HUES6 (cell line): ENCODE measurements around the gene PRR5L.

Source experiments
- H3K27ac ChIP-seq: 2 replicates; pipeline ENCODE4 v1.7.0; 2013; ENCODE audit warnings: low read depth, mild to moderate bottlenecking, low read length, inconsistent platforms
- H3K27me3 ChIP-seq: 2 replicates; pipeline ENCODE4 v1.6.1; 2013; ENCODE audit warnings: low read length; ENCODE audit not compliant: control insufficient read depth, insufficient read depth
- H3K36me3 ChIP-seq: 2 replicates; pipeline ENCODE4 v1.6.1; 2013; ENCODE audit warnings: low read length; ENCODE audit not compliant: control insufficient read depth, insufficient read depth
- H3K4me1 ChIP-seq: 2 replicates; pipeline ENCODE4 v1.6.1; 2013; ENCODE audit warnings: low read length; ENCODE audit not compliant: control insufficient read depth, insufficient read depth
- H3K4me3 ChIP-seq: 2 replicates; pipeline ENCODE4 v1.5.1; 2013; ENCODE audit warnings: low read depth, low read length
- H3K9ac ChIP-seq: one replicate; pipeline ENCODE4 v1.6.1; 2013; ENCODE audit warnings: mild to moderate bottlenecking, low read length
- H3K9me3 ChIP-seq: 2 replicates; pipeline ENCODE4 v1.6.1; 2013; ENCODE audit warnings: low read depth, low read length; ENCODE audit not compliant: control insufficient read depth, insufficient read depth

Gene PRR5L, protein sequence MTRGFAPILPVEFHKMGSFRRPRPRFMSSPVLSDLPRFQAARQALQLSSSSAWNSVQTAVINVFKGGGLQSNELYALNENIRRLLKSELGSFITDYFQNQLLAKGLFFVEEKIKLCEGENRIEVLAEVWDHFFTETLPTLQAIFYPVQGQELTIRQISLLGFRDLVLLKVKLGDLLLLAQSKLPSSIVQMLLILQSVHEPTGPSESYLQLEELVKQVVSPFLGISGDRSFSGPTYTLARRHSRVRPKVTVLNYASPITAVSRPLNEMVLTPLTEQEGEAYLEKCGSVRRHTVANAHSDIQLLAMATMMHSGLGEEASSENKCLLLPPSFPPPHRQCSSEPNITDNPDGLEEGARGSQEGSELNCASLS

DNA sequence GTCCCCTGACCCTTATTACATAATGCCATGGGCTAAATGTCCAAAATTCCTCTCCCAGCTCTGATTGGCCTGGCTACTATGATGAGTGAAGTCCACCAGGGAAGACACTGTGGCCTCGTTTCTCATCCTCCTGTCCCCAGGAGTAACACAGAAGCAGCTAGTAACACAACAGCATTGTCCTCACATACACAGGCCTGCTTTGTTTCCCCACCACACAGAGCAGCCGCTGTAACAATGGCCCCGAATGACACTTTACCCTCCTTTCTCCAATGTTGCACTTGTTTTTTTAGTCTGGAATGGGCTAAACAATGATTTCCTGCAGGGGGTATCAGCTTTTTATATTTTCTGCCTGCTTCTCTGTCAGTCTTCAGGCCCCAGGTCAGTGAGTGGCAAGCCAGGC lies at the start of gene PRR5L:
TSS of gene PRR5L (plus strand) at position 363 of the 400 bp plus-strand sequence. CDS start 104,834 bp downstream, outside the sequence.
- peaks cover 2% of the 10 kb centered on the region for H3K27me3 ChIP-seq
- H3K9ac ChIP-seq = no peak within 1 kb of the TSS
- no peaks in the 10 kb centered on the region for H3K9me3 ChIP-seq
- no peak within 1 kb of the TSS for H3K27ac ChIP-seq
- H3K4me1 ChIP-seq = no peaks in the 10 kb centered on the region
- no peaks in the 10 kb centered on the region for H3K36me3 ChIP-seq
- no peak within 1 kb of the TSS for H3K4me3 ChIP-seq

DNA sequence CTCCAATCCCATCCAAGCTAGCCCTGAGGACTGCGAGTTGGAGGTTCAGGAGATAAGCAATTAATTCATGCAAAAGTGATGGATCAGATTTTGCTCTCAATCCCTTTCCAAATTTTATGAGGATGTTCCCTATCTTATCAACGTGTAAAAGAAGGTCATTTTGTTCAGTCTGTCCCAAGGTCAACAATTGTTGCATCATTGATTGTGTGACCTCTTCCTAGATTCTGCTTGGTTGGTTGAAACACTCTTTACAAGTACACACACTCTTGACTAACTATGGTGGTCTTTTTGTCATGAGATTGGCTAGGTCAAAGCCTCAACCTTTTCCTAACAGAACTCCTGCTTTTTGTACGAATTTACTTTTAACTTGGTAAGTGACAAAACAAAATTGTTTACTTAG lies 48.6 kb upstream of the PRR5L start:
- Histone ChIP-seq H3K9me3 (peaks cover 5% of the 10 kb centered on the region; the same call in 1 of the 2 replicates), H3K27ac (no peak overlapping the region), H3K9ac (no peak overlapping the region), H3K36me3 (no peaks in the 10 kb centered on the region), H3K4me3 (no peak overlapping the region), H3K27me3 (no peaks in the 10 kb centered on the region), H3K4me1 (no peaks in the 10 kb centered on the region)

DNA sequence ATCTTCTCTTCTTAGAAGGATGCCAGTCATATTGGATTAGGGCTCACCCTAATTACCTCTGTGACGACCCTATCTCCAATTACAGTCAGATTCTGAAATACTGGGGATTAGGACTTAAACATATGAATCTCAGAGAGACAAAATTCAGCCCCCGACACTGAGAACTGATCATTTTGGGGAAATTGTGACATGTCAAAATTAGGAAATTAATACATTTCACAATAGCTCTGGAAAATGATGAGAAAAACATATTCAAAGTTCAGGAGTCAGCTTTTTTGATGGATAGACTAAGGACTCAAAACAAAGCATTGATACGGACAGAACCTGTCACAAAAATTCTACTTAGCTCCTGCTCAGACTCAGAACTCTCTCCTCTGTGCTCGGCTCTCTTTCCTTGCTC lies 47.7 kb upstream of the PRR5L start:
- Histone ChIP-seq H3K9ac (no peak overlapping the region), H3K4me1 (no peaks in the 10 kb centered on the region), H3K27me3 (no peaks in the 10 kb centered on the region), H3K36me3 (no peaks in the 10 kb centered on the region), H3K4me3 (no peak overlapping the region), H3K9me3 (peaks cover 5% of the 10 kb centered on the region; the same call in 1 of the 2 replicates), H3K27ac (no peak overlapping the region)

DNA sequence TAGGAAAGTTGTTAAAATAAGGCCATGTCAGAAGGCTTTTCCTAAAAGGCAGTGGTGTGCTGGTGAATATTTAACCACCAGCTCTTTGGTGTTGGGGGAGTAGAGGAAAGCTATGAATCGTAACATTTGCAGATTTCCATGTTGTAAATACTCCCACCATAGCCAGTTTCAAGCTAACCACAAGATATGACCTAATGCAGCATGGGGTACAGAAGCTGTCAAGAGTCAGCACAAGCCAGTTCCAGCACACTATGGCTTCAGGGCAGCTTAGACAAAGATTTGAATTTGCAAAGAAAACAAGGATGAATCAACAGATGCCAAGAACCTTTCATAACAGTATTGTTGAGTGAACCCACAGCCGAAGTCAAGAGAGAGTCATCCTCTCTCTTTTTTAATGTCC lies 46.8 kb upstream of the PRR5L start:
- Histone ChIP-seq H3K27ac (no peak overlapping the region), H3K4me1 (no peaks in the 10 kb centered on the region), H3K27me3 (no peaks in the 10 kb centered on the region), H3K9ac (no peak overlapping the region), H3K9me3 (peaks cover 5% of the 10 kb centered on the region; the same call in 1 of the 2 replicates), H3K36me3 (no peaks in the 10 kb centered on the region), H3K4me3 (no peak overlapping the region)

DNA sequence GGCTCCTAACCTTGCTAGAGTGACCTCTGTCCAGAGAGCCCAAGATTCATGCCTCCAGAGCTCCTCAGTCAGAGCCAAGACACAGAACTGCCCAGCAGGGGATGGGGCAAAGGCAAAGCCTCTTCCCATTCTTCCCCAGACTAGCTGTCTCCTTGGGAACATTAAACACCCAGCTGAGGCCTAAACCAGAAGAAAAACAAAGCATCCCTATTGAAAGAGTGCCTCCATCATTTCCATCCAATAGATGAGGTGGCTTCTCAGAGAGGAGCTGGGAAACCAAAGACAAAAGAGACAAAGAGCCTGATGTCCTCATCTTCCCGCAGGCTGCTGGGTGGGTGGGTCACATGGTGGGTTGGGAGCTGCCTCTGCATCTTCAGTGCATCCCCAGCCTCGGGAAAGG lies 44.3 kb upstream of the PRR5L start:
- H3K27me3 ChIP-seq = no peaks in the 10 kb centered on the region
- H3K4me3 ChIP-seq = no peak overlapping the region
- H3K36me3 ChIP-seq = no peaks in the 10 kb centered on the region
- H3K9ac ChIP-seq = no peak overlapping the region
- no peak overlapping the region for H3K27ac ChIP-seq
- peaks cover 11% of the 10 kb centered on the region for H3K9me3 ChIP-seq
- H3K4me1 ChIP-seq = no peaks in the 10 kb centered on the region

DNA sequence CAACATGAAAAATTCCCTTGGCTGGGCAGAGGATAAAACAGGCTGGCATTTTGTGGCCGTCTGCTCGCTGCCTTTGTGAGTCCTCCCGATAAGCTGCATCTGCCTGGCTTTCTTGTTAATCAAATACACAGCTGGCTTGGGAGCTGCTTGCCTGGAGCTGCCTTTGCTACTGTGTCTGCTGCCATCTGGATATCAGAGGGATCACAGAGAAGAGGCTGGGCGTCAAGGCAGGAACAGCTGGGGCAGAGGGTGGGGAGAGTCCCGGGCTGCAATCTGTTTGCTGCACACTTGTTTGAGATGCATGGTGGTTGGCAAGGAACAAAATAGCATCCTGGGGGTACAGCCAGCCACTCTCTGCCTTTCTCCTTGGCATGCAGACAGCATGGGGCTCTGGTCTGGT lies 42.9 kb upstream of the PRR5L start:
- Histone ChIP-seq H3K4me3 (no peak overlapping the region), H3K27me3 (no peaks in the 10 kb centered on the region), H3K4me1 (no peaks in the 10 kb centered on the region), H3K9me3 (peaks cover 11% of the 10 kb centered on the region), H3K27ac (no peak overlapping the region), H3K36me3 (no peaks in the 10 kb centered on the region), H3K9ac (no peak overlapping the region)

DNA sequence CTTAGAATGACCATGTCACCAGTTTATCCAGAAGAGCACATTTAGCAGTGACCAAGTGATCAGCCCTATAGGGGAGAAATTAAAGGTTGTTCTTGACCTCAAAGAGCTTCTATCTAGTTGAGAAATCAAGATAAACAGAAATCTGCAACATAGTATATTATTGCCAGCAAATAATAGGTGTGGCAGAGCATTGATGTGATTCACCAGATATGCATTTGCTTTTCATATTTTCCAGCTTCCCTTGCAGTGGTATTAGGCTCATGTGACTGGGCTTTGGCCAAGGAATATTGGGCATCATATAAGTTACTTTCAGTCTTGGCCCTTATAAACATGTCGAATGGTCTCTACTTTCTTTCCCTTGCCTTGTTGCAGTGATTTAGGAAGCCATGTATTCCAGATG lies 41.4 kb upstream of the PRR5L start:
- Histone ChIP-seq H3K9me3 (peaks cover 11% of the 10 kb centered on the region), H3K4me1 (0 out of 2 replicates have a peak, but pooled peaks cover 3% of the 10 kb centered on the region), H3K27me3 (no peaks in the 10 kb centered on the region), H3K4me3 (no peak overlapping the region), H3K27ac (no peak overlapping the region), H3K9ac (no peak overlapping the region), H3K36me3 (no peaks in the 10 kb centered on the region)

DNA sequence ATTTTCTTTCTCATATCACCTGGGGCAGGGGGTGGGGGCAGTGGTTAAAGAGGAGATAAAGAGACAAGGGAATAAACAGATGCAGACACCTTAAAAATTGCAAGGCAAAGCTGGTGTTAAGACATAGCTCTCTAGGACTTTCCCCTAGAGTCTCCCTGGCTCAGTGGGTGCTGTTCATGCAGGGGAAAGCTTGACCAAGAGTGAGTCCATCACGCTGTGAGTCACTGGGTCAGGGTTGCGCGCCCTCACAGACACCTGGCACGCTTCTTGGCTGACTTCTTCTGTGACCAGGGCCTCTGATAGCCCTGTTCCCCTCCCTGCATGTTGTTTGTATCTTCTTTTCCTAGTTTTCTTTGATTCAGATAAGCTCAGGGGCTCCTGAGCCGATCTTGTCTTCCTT lies 38.7 kb upstream of the PRR5L start:
- H3K4me1 ChIP-seq = 0 out of 2 replicates have a peak, but pooled peaks cover 3% of the 10 kb centered on the region

DNA sequence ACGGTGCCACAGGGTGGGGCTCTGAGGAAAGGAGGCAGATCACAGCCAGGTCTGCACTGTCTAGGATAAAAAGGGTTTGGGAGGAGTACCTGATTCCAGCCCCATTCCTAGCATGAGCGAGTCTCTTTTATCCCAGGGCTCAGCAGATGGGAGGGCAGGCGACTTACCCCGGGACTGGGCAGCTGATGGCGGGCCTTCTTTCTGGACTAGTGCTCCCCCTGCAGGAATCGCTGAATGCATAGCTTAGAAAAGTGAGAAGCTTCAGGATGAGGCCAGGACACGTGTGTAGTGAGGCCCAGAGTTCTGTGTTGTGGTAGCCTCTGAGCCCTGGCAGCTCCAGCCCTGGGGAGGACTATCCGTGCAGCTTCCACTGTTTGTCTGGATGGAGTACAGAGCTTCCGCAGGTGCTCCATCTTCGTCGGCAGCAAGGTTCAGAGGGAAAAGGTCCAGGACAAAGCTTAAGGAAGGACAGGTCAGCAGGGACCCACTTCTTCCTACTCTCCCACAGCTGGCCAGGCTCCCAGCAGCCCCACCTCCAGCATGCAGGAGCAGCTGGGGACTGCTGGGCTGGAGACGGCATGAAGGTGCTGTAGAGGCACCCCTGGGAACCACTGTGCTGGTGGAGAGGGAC lies 37.2 kb upstream of the PRR5L start:
- Histone ChIP-seq H3K27me3 (no peaks in the 10 kb centered on the region), H3K36me3 (no peaks in the 10 kb centered on the region), H3K4me3 (no peak overlapping the region), H3K9me3 (peaks cover 6% of the 10 kb centered on the region), H3K4me1 (0 out of 2 replicates have a peak, but pooled peaks cover 3% of the 10 kb centered on the region), H3K9ac (no peak overlapping the region), H3K27ac (no peak overlapping the region)

More for the DNA sequence above, 38.7 kb upstream of the PRR5L start:
- H3K4me3 ChIP-seq = no peak overlapping the region
- H3K9me3 ChIP-seq = peaks cover 6% of the 10 kb centered on the region
- no peaks in the 10 kb centered on the region for H3K36me3 ChIP-seq
- H3K9ac ChIP-seq = no peak overlapping the region
- H3K27me3 ChIP-seq = no peaks in the 10 kb centered on the region
- no peak overlapping the region for H3K27ac ChIP-seq

DNA sequence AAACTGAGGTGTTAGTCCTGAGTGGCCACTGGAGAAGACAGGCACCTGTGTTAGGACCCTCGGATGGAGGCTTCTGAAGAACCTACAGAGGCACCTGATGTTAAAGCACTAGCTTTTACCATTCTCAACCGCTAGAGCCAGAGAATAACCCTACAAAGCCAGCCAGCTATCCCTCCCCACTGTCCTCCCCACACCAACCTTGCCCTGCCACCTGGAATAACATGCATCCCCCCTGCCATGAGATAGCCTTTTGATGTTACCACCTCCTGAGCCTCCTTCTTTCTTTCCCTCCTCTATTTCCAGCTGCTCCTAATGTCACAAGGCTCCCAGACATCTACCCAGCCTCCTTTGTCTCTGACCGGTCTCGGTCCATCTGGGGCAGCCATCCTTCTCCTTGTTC lies 35.0 kb upstream of the PRR5L start:
- Histone ChIP-seq H3K9me3 (peaks cover 4% of the 10 kb centered on the region), H3K4me1 (0 out of 2 replicates have a peak, but pooled peaks cover 6% of the 10 kb centered on the region), H3K27me3 (no peaks in the 10 kb centered on the region), H3K27ac (no peak overlapping the region), H3K36me3 (no peaks in the 10 kb centered on the region), H3K4me3 (no peak overlapping the region), H3K9ac (no peak overlapping the region)
